Muscle layer of colon (tissue), 2 donors: ENCODE results near the gene EPN2.
A peak's percentile ranks its signal among the peaks of the same experiment; 100 is the strongest.

Experiments
- H3K27ac ChIP-seq: one replicate; pipeline ENCODE4 v1.7.0; 2013; ENCODE audit warnings: low read depth, mild to moderate bottlenecking, low read length, moderate library complexity
- H3K27me3 ChIP-seq, 2 donors: one replicate each; pipeline ENCODE4 v1.7.0; 2013; ENCODE audit warnings: low read length in 2 of 2, mild to moderate bottlenecking in 2 of 2; ENCODE audit not compliant: insufficient read depth in 2 of 2, control insufficient read depth in 1 of 2
- H3K36me3 ChIP-seq: one replicate; pipeline ENCODE4 v1.7.0; 2013; ENCODE audit warnings: mild to moderate bottlenecking, low read length; ENCODE audit not compliant: insufficient read depth
- H3K4me1 ChIP-seq: one replicate; pipeline ENCODE4 v1.7.0; 2013; ENCODE audit warnings: mild to moderate bottlenecking, low read length; ENCODE audit not compliant: insufficient read depth
- H3K4me3 ChIP-seq, 2 donors: one replicate each; pipeline ENCODE4 v1.7.0; 2013; ENCODE audit warnings: low read length in 2 of 2, low read depth in 1 of 2, mild to moderate bottlenecking in 1 of 2, moderate library complexity in 1 of 2
- H3K9ac ChIP-seq: one replicate; pipeline ENCODE4 v1.7.0; 2013; ENCODE audit warnings: low read length
- H3K9me3 ChIP-seq: one replicate; pipeline ENCODE4 v1.7.0; 2013; ENCODE audit warnings: mild to moderate bottlenecking, low read length
- donor health status: abdominal sarcoma.
- donor health status: Adenocarcinoma of cecum.

EPN2 gene

GRCh38 chr17:19361326-19361725 is 124.2 kb downstream of the EPN2 start:
- Histone ChIP-seq H3K36me3 (peaks cover 14% of the 10 kb centered on the region), H3K9ac (no peak overlapping the region), H3K4me3 (no peak overlapping the region), H3K27me3 (no peaks in the 10 kb centered on the region), H3K27ac (no peak overlapping the region), H3K9me3 (no peaks in the 10 kb centered on the region), H3K4me1 (peaks cover 14% of the 10 kb centered on the region)

GRCh38 chr17:19361944-19362276 is 124.7 kb downstream of the EPN2 start:
- Histone ChIP-seq H3K4me1 (peaks cover 14% of the 10 kb centered on the region), H3K27me3 (no peaks in the 10 kb centered on the region), H3K9me3 (no peaks in the 10 kb centered on the region), H3K36me3 (peaks cover 8% of the 10 kb centered on the region), H3K9ac (peak overlapping the region; percentile 65), H3K27ac (no peak overlapping the region), H3K4me3 (peak overlapping the region; percentile 67 to 82)

- peaks cover 2% of the 10 kb centered on the region for H3K36me3 ChIP-seq
- H3K27ac ChIP-seq: peak within 1 kb of the TSS; percentile 82
- H3K27me3 ChIP-seq: no peaks in the 10 kb centered on the region
Measured at GRCh38 chr17:19362277-19363113, 125.3 kb downstream of the EPN2 start, which contains the start of gene B9D1. B9D1 (minus strand) TSS chr17:19362723; CDS start chr17:19362569, 154 bp downstream.

GRCh38 chr17:19363114-19363438 is 125.9 kb downstream of the EPN2 start:
- Histone ChIP-seq H3K4me3 (peak overlapping the region; percentile 67 to 82), H3K9ac (no peak overlapping the region), H3K27ac (peak overlapping the region; percentile 82), H3K36me3 (no peaks in the 10 kb centered on the region), H3K9me3 (no peaks in the 10 kb centered on the region), H3K27me3 (no peaks in the 10 kb centered on the region), H3K4me1 (peaks cover 14% of the 10 kb centered on the region)

More at GRCh38 chr17:19362277-19363113, 125.3 kb downstream of the EPN2 start, which contains the start of gene B9D1:
- H3K9ac ChIP-seq: peak within 1 kb of the TSS; percentile 65
- no peaks in the 10 kb centered on the region for H3K9me3 ChIP-seq
- peak within 1 kb of the TSS; percentile 67 to 82 for H3K4me3 ChIP-seq
- peaks cover 14% of the 10 kb centered on the region for H3K4me1 ChIP-seq

- H3K9me3 ChIP-seq: no peaks in the 10 kb centered on the region
- H3K36me3 ChIP-seq: no peaks in the 10 kb centered on the region
- H3K27ac ChIP-seq: no peak overlapping the region
- peak overlapping the region in 1 of 2 donors; percentile 67 for H3K4me3 ChIP-seq
- peaks cover 14% of the 10 kb centered on the region for H3K4me1 ChIP-seq
- H3K9ac ChIP-seq: no peak overlapping the region
- no peaks in the 10 kb centered on the region for H3K27me3 ChIP-seq
Measured at GRCh38 chr17:19363460-19364035, 126.4 kb downstream of the EPN2 start.

GRCh38 chr17:19364699-19365498 is 127.7 kb downstream of the EPN2 start:
- Histone ChIP-seq H3K27ac (no peak overlapping the region), H3K9ac (no peak overlapping the region)

GRCh38 chr17:19365499-19365817 is 128.3 kb downstream of the EPN2 start:
- Histone ChIP-seq H3K36me3 (no peaks in the 10 kb centered on the region), H3K27ac (no peak overlapping the region), H3K4me3 (no peak overlapping the region), H3K27me3 (no peaks in the 10 kb centered on the region), H3K9ac (no peak overlapping the region), H3K4me1 (peaks cover 14% of the 10 kb centered on the region), H3K9me3 (no peaks in the 10 kb centered on the region)

More at GRCh38 chr17:19364699-19365498, 127.7 kb downstream of the EPN2 start:
- Histone ChIP-seq H3K4me1 (peaks cover 14% of the 10 kb centered on the region), H3K9me3 (no peaks in the 10 kb centered on the region), H3K27me3 (no peaks in the 10 kb centered on the region), H3K4me3 (no peak overlapping the region), H3K36me3 (no peaks in the 10 kb centered on the region)

GRCh38 chr17:19365833-19366636 is 128.9 kb downstream of the EPN2 start:
- Histone ChIP-seq H3K4me1 (peaks cover 14% of the 10 kb centered on the region), H3K9ac (no peak overlapping the region), H3K9me3 (no peaks in the 10 kb centered on the region), H3K36me3 (no peaks in the 10 kb centered on the region), H3K27me3 (no peaks in the 10 kb centered on the region), H3K4me3 (no peak overlapping the region), H3K27ac (no peak overlapping the region)

- H3K9me3 ChIP-seq: no peaks in the 10 kb centered on the region
- no peak overlapping the region for H3K4me3 ChIP-seq
- no peaks in the 10 kb centered on the region for H3K36me3 ChIP-seq
- H3K4me1 ChIP-seq: peaks cover 10% of the 10 kb centered on the region
- H3K27ac ChIP-seq: no peak overlapping the region
- no peak overlapping the region for H3K9ac ChIP-seq
- H3K27me3 ChIP-seq: no peaks in the 10 kb centered on the region
Measured at GRCh38 chr17:19366637-19366972, 129.4 kb downstream of the EPN2 start.

- H3K27me3 ChIP-seq: no peaks in the 10 kb centered on the region
- H3K36me3 ChIP-seq: no peaks in the 10 kb centered on the region
- peaks cover 2% of the 10 kb centered on the region for H3K4me1 ChIP-seq
- no peak overlapping the region for H3K9ac ChIP-seq
- no peaks in the 10 kb centered on the region for H3K9me3 ChIP-seq
- no peak overlapping the region for H3K4me3 ChIP-seq
- H3K27ac ChIP-seq: no peak overlapping the region
Measured at GRCh38 chr17:19368229-19368628, 131.1 kb downstream of the EPN2 start.
